ENCODE results near the gene LIN37.

LIN37 gene

DNA sequence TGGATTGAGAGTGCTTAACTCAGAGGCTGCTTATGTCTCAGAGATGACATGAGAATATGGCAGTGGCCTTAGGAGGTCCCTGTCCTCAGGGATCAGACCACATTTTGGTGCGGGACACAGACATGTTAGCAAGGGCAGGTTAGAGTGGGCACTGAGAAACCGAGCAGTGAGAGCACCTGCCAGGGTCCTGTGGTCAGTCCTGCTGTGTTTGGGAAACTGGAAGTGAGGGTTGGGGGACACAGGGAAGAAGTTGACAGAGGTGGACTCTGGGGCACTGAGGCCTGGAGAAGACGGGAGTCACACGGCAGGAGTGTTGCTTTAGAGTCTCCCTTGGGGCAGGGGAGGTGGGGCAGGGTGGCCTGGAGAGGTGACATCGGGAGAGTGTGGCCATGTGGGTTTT lies 13.5 kb upstream of the LIN37 start:
- DNase-seq (no peak), ATAC-seq (no peak)

DNA sequence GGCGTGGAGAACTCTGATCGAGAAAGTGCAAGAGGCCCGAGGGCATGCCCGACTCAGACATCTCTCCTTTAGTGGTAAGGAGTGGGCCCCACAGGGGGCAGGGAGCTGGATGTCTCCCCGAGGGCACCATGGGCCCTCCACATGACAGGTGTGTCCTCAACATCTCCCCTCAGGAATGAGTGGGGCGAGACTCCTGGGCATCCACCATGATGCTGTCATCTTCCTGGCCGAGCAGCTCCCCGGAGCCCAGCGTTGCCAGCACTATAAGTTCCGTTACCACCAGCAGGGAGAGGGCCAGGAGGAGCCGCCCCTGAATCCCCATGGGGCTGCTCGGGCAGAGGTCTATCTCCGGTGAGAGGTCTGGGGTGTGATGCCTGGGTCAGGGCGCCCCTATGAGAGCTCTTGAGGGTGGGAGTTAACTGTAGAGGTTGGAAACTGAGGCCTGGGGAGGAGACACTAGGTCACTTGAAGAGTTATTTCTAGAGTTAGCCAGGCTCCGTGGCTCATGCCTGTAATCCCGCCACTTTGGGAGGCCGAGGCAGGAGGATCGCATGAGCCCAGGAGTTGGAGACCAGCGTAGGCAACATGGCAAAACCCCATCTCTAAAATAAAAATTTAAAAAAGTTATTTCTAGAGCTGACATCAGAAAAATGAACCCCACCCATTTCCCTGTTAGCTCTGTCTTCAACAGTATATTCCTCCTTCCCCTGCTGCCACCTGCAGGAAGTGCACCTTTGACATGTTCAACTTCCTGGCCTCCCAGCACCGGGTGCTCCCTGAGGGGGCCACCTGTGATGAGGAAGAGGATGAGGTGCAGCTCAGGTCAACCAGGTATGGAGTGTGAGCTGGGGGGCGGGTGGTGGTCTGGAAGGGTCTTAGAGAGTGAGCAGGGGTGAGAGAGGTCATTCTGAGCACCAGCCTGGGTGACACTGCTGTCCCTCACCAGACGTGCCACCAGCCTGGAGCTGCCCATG lies 11.2 kb upstream of the LIN37 start:
- DNase-seq: peak; percentile 39
- ATAC-seq: no peak

DNA sequence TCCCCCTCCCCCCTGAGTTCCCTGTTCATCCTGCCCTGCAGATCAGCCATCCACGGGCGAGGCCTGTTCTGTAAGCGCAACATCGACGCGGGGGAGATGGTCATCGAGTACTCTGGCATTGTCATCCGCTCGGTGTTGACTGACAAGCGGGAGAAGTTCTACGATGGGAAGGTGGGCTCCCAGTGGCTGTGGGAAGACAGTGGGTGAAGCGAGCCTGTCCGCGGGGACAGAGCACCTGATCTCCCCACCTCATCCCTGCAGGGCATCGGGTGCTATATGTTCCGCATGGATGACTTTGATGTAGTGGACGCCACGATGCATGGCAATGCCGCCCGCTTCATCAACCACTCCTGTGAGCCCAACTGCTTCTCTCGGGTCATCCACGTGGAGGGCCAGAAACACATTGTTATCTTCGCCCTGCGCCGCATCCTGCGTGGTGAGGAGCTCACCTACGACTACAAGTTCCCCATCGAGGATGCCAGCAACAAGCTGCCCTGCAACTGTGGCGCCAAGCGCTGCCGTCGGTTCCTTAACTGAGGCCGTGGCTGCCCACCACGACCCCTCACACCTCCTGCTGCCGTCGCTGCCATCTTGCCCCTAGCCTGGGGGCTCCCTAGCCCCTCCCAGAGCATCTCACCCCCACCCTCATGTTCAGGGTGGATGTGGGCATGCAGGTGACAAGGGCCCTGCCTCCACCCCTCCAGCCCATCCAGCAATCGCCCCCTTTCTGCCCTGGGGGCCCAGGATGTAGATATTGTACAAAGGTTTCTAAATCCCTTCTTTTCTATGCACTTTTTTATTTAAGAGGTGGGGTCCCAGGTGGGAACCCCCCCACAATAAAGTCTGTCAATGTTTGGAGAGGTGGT lies 10.1 kb upstream of the LIN37 start:
- DNase-seq (no peak), ATAC-seq (no peak)

DNA sequence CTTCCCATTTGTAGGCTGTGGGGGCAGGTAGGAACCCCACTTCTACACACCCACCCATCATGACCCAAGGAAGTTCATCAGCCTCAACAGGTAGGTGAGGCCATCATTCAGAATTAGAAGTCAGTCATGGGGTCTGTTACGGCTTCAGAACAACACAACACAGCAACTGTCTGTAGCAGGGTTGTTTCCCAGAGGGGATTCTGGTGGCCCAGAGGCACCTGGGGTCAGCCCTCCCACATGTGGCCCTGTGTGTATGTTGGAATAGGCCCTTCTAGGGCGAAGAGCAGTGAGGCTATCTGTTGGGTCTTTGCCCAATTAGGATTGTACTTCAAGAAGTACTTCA lies 9.5 kb upstream of the LIN37 start:
- DNase-seq (no peak), ATAC-seq (no peak)

DNA sequence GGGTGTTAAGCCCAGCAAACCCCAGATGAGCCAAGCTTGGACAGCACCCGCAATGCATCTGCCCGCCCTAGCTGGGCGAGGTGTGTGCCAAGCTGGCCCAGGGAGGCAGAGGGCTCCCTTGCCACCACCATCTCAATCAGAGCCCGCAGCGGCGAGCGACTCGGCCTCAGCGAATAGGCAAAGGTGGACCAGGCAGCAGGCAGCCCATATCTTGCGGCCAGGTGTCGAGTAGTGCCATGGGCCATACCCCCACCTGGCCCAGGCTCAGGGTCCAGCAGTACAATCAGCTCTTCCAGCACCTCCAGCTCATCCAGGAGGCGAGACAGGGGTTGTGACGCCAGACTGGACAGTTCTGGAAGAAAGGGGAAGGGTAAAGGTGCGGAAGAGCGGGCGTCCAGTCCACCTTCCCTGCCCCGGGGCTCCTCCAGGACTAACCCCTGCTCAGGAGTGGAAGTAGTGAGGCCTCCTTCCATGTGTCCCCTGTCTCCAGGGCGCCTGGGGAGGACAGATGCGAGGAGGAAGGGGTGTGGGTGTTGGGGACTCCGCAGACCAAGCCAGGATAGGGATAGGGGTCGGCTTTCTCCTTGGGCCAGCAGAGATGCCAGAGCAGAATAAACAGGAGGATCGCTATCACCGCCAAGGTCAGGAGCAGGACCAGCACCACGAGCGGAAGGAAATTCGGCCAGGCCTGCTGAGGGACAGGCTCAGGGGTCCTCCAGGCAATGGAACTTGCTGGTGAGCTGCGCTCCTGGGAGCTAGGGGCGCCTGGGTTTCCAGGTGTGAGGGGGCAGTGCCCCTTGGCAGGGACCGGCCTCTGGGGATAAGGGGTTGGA lies 8.9 kb upstream of the LIN37 start:
- ATAC-seq (no peak), DNase-seq (no peak)

DNA sequence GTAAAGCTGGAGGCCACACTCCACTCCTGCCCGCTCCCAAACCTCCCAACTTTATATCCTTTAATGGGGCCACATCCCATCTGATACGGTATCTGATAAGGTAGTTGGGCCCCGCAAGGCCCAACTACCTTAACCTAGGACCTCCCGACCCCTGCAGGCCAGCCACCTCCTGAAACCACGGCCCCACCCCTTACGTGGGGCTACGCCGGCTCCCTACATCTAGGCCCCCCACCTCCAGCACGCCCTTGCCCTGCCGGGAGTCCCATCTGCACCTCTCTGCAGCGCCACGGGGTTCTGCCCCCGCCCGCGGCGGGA lies 8.3 kb upstream of the LIN37 start:
- ATAC-seq (peak; percentile 10), DNase-seq (no peak)

DNA sequence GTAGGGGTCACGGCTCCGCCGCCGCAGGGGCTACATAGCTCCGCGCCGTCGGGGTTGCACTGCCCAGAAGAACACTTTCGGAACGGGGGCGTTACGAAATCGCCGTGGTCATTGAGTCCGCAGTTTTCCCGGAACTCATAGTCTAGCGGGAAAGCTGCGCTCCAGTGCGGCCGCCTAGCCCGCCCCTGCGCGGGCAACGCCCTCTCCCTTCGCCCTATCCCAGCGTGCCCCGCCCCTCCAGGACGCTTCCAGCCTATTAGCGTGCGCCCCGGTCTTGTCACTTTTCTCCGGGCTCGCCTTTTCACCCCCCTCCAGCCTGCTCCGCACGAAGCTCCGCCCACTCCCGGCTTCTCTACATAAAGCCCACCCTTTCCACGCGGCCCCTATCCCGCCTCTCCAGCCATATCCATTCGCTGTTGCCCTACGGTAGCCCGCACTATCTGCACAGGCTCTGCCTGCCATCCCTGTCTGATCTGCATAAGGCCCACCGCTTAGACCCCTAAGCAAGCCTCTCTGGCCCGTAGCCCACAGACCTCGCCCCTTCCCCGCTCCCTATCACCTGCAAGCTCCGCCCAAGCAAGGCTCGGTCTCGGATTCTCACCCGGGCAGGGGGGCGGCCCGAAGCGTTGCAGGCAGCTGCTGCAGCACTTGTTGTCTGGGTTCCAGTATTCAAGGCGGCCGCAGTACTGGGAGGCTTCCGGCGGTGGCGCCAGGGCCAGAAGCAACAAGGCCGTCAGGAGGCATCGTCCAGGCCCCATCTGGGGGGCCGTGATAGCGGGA lies 7.8 kb upstream of the LIN37 start:
- ATAC-seq: peak; percentile 73
- DNase-seq: peak; percentile 98

DNA sequence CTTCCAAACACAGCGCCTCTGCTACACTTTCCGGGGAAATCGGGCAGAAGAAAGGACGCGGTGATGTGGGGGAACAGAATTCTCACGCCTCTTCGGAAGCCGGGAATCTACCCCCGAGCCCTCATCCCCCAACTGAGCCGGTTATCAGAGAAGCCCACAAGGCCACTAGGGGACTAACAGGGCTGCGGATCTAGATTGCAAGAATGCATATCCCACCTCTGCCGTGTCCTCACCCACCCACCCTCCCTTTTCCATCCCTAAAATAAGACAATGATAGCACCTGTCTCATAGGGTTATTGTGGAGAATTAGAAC lies 7.2 kb upstream of the LIN37 start:
- no peak for ATAC-seq
- no peak for DNase-seq

DNA sequence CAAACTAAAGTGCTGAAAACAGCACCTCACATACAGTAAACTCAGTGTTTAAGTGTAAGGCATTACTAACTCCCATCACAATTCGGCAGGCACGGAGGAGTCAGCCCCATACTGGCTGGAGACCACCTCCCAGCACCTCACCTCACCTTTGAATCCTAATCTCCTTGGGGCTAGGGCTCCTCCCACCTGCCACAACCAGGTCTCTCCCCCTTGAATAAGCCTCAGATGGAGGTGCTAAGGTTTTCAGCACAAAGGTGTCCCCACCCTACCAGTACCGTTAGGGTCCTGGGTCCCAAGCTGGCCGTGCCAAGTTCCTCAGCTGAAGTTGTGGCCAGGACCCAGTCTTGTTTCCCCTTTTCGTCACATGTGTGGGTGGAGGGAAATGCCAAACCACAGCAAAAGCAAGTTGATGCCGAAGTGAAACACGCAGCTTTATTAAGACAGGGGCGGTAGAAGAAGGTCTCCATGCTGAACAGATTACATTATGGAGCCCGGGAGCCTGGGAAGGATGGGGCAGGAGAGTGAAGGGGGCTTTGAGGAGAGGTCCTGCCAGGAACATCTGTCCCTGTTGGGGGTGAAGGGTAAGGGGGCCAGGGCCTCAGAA lies 6.2 kb upstream of the LIN37 start, which contains the start of gene IGFLR1:
Gene IGFLR1 (minus strand): TSS at position 332 of the 604 bp plus-strand sequence. CDS start 1,272 bp downstream, outside the sequence.
- peak; percentile 3 for ATAC-seq
- peak; percentile 86 for DNase-seq

DNA sequence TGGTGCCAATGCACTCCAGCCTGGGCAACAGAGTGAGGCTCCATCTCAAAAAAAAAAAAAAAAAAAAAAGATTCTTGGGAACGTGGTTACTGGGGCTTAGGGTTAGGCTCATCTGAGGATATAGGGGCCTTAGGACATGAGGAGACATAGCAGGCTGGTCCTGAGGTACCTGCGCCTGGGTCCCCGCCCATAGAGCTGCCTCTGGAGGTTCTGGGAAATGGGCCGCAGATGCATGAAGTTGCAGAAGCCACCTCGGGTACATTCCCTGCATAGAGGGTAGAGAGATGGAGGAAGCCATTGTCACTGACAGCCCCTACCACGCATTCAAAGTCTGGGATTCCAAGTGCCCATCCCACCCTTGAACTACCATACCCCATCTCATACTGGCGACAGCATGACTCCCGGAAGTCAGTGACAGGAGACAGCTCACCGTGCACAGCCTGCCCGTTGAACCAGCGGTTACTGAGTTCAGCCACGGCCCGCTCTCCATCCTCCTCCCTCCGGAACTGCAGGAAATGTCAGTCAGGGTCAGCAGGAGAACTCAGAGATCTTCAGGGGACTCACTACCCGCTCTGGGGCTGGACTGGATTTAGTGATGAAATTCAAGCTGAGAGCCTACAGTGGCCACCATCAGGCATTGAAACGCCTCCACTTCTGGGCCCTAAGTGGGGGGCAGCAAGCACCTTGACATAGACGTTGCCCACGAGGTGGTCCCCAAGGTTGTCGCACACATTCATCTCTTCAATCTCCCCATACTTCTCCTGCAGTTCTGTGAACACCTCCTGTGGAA lies 4.5 kb upstream of the LIN37 start:
- ATAC-seq (no peak), DNase-seq (peak; percentile 26)

DNA sequence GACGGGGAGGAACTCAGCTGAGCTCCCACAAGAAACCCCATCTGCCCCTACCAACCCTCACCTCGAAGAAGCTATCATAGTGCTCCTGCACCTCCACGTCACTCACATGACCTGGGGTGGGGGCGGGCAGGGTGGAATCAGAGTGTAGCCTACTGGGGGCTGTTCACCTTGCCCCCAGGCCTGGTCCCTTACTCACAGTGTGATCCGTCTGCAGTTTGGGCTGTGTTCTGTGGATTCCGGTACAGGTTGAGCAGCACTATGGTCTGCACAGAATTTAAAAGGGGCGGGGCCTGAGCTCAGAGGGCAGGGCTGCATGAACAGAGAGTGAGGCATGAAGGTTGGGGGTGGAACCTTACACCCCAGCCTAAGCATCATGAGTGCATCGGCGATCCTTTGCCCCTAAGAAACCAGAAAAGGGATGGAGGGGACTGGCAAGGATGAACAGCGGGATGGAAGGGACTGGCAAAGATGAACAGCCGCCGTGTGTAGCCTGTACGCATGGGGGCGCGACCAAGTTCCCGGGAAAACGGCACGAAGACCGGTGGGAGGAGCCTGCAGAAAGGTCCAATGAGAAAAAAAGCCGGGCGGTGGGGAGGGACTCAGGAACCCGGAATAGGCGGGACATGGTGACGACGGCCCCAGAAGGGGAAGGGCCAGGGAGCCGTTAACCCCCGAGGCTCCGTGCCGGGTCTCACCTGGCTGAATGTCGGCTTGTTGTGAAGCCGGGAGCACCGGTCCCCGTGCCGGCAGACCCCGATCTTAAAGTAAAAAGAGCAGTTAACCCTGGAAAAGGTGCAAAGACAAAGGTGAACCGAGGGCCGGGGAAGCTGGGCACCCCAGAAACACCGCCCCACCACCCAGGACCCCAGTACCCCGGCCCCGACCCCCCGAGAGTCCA lies 3.7 kb upstream of the LIN37 start:
- DNase-seq: peak; percentile 93
- ATAC-seq: peak; percentile 53

DNA sequence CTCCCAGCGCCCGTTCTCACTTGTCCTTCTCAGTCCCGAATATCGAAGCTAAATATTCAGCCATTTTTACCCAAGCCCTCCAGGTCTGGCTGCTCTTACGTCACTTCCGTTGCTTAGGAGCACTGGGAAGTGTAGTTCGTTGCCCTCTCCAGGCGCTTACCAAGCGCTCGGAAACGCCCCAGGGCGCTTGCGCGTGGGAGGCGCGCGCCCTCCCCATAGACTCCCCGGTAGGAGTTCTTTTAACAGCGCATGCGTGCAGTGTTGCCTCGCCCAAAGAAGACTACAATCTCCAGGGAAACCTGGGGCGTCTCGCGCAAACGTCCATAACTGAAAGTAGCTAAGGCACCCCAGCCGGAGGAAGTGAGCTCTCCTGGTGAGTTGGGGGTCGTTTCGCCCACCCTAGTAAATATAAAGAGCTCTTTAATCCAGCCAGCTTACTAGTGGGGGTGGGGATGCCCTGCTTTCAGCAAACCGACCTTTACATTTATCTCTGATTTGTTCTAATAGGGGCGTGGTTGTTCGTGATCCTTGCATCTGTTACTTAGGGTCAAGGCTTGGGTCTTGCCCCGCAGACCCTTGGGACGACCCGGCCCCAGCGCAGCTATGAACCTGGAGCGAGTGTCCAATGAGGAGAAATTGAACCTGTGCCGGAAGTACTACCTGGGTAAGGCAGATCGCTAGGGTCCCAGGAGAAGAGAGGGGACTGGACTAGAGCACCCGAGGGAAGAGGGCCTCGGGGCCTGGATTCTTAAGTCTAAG lies 2.9 kb upstream of the LIN37 start, which contains the start of the genes PSENEN and U2AF1L4:
Gene PSENEN (plus strand): TSS at position 324 of the 759 bp plus-strand sequence. CDS start 280 bp downstream, at position 604.
Gene U2AF1L4 (minus strand): TSS at position 91 of the 759 bp plus-strand sequence. CDS start 27 bp downstream, at position 64.
- ATAC-seq (peak; percentile 57), DNase-seq (peak; percentile 95)

DNA sequence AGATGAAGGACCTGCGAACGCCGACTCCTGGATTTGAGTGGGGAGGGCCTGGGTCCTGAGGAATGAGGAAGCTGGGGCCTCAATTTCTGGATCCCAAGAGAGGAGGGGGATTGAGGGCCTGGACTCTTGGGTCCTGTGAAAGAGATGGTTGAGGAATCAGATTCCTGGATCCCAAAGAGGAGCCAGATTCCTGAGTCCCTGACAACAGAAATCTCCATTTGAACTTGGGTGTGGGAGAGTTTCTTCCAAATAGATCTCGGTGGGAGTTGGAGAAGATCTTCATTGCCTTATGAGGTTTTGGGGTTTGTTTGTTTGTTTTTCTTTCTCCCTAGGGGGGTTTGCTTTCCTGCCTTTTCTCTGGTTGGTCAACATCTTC lies 2.3 kb upstream of the LIN37 start:
- no peak for ATAC-seq

DNA sequence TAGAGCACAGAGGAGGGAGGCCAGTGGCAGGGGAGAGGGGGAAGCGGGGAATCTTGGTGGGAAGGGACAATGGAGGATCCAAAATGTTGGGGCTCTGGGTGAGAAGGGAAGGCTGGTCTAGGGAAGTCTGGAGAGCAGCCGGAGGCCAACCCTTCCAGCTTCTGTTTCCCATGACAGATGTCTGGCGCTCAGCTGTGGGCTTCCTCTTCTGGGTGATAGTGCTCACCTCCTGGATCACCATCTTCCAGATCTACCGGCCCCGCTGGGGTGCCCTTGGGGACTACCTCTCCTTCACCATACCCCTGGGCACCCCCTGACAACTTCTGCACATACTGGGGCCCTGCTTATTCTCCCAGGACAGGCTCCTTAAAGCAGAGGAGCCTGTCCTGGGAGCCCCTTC lies 1.8 kb upstream of the LIN37 start:
- no peak for ATAC-seq

More for the DNA sequence above, 2.3 kb upstream of the LIN37 start:
- DNase-seq: no peak

DNA sequence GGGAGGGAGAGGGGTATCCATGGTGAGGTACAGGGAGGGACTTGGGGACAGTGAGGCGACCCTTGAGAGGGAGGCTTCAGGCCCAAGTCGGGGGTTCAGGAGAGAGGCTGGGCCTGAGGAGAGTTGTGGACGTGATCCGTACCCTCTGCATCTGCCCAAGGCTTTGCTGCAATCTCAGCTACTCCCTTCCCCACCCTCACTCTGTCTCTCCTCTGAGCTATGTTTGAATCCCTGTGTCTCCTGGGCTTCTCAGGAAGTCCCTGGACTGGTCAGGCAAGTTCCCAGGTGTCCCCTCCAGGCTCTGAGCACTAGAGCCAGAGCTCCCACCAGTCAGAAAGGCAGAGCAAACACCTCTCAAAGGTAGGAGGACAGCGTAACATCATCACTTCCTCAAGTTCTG lies 1.8 kb downstream of the LIN37 start:
- DNase-seq: no peak
- no peak for ATAC-seq

More for the DNA sequence above, 1.8 kb upstream of the LIN37 start:
- no peak for DNase-seq

DNA sequence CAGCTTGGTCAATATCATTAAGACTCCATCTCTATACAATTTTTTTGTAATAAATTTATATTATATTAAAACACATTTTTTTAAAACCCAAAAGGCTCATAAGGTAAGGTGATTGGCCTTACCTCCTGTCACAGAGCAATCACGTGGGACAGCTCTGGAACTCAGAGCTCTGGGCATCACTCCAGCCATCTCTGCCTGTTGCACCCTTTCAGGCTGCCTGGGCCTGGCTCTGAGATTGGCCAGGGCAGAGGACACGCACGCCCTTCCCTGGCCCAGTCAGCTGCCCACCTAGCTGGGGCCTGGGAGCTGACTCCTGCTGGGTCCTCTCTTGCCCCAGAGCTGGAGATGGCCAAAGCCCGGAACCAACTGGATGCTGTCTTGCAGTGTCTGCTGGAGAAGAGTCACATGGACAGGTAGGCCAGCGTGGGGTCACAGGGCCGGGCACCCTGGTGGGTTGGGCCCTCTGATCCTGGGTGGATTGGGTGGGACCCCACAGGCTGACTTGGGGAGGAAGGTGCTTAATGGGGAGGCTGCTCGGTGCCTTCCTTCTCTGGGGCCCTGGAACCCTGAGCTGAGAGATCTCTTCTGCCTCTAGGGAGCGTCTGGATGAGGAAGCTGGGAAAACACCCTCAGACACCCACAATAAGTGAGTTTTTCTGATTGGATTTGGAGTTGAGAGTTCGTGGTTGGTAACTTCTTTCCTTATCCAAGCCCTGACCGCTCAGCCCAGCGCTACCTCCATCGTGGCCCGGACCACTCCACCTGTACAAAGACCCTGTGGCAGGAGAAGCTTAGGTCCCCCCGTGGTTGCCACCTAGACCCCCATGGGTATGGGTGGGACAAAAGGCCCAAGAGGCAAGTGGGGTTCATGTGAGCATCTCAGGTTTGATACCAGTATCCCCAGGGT lies 3.7 kb downstream of the LIN37 start:
- no peak for ATAC-seq
- DNase-seq: no peak

DNA sequence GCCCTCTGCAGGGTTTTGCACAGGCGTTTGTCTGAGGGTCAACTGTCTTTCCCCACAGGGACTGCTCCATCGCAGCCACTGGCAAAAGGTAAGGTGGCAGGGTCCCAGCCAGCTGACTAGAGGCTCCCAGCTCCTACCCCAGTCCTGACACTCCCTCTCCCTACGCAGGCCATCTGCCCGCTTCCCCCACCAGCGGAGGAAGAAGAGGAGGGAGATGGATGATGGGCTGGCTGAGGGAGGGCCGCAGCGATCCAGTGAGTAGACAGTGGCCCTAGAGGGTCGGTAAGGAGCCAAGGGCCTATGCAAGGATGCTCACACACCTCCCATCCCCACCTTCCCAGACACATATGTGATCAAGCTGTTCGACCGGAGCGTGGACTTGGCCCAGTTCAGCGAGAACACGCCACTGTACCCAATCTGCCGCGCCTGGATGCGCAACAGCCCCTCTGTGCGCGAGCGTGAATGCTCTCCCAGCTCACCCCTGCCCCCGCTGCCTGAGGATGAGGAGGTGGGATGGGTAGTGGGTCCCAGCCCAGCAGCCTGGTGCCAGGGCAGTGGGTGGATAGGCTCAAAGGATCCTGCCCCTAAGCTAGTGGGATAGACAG lies 4.5 kb downstream of the LIN37 start:
- ATAC-seq (no peak), DNase-seq (no peak)

All from stimulated activated naive CD8-positive, alpha-beta T cell treated with anti-CD3 and anti-CD28 coated beads, Interleukin-15, Interleukin-2, amounts not matched to agents 100 U/mL and 50 U/mL, for 24 hours (primary cell).